ENCODE measurements around the gene TNNI3K.

Gene TNNI3K

GRCh38 chr1:74504125-74504932 is 269.1 kb downstream of the TNNI3K start:
- DNase-seq (ENCODE audit: low read depth): peak; percentile 20

GRCh38 chr1:74504933-74505512 is 269.8 kb downstream of the TNNI3K start:
- no peak for DNase-seq (ENCODE audit: low read depth)

- DNase-seq (ENCODE audit: low read depth): no peak
Measured at GRCh38 chr1:74505928-74506710, 270.9 kb downstream of the TNNI3K start.

- DNase-seq (ENCODE audit: low read depth): no peak
Measured at GRCh38 chr1:74508449-74508848, 273.3 kb downstream of the TNNI3K start.

DNA sequence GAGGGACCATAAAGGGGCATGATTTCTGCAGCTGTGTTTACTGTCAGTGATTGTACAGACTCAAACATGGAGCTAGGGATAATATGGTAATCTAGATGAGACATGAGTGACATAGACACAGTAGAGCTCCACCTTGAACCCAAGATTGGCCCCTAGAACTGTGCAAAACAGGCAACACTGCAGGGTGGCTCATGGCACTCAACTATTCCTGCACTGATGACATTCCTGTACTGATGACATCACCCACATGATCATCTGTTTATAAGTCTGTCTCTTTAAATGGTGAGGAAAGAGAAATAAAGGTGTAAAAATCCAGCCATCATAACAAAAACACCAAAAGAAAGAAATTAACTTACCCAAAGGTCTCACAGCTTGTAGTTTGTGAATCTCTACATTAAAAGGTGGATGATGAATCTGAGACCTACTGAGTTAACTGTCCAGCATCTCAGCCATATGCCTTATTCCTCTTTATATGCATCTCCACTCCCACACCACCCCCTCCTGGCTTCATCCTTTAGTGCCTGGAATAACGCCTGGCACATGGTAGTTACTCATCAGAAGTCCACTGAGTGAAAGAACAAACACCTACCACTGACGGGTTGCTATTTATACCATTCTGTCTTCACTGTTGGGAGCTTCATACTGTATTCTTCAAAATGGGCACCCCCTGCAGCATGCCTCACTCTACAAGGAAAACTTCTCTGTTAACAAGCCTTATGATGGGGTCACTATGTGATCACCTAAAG is 277.2 kb downstream of the TNNI3K start, which contains the start of gene LRRC53:
TSS of gene LRRC53 (minus strand) at position 442 of the 746 bp plus-strand sequence. CDS start 29,262 bp downstream, outside the sequence.
- no peak for DNase-seq (ENCODE audit: low read depth)

GRCh38 chr1:74513411-74514300 is 278.5 kb downstream of the TNNI3K start:
- no peak for DNase-seq (ENCODE audit: low read depth)

GRCh38 chr1:74517599-74518051 is 282.4 kb downstream of the TNNI3K start:
- DNase-seq (ENCODE audit: low read depth): no peak

DNA sequence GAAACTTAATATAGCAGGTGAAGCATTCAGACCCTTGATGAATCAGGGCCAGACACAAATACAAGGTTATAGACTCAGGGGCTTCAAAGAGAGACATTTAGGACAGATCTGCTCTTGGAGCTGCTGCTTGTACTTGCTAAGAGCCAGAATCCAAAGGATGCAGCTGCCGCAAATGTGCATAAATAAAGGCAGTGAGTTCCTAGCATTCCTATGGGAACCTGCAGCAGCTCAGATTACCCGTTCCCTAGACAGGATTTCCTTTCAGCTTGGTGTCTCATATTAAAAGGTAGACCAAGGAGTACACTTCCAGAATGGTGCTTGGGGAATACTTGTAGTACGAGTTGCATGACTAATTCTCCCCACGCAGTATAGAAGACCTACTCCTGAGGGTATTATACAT is 287.0 kb downstream of the TNNI3K start:
- DNase-seq (ENCODE audit: low read depth): no peak

GRCh38 chr1:74523873-74524480 is 288.8 kb downstream of the TNNI3K start:
- DNase-seq (ENCODE audit: low read depth): no peak

DNA sequence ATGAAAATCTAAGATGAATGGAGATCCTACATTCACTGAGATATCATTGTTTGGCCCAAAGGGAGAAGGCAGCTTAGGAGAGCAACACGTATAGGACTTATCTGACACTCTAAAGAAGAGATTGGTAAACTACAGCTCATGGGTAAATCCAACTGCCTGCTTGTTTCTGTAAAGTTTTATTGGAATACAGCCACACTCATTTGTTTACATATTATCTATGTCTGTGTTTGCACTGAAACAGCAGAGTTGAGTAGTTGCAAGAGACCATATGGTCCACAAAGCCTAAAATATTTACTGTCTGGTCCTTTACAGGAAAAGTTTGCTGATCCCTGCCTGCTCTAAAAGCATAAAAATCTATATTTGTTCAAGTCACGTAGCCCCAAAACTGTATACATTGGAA is 291.5 kb downstream of the TNNI3K start:
- DNase-seq (ENCODE audit: low read depth): no peak

- no peak for DNase-seq (ENCODE audit: low read depth)
Measured at GRCh38 chr1:74528123-74528522, 292.9 kb downstream of the TNNI3K start.

- no peak for DNase-seq (ENCODE audit: low read depth)
Measured at GRCh38 chr1:74530892-74531291, 295.7 kb downstream of the TNNI3K start.

DNA sequence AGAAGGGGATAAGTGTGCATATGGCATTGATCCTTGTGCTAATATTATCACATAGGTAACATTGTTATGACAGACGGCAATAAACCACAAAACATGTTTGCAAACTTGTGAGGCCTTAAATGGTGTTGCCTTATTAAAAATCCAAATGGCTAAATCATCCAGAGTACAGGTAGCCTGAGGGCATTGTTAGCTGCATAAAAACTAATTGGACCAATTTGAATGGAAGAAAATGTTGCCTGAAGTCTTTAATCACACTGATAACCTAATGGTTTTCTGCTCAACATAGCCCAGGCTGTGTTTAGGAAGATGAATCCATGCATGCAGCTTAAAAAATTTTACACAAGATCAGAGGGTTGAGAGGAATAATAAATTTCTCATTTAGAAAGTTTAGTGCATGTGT is 296.6 kb downstream of the TNNI3K start:
- DNase-seq (ENCODE audit: low read depth): no peak

GRCh38 chr1:74534241-74534640 is 299.1 kb downstream of the TNNI3K start:
- DNase-seq (ENCODE audit: low read depth): no peak

DNA sequence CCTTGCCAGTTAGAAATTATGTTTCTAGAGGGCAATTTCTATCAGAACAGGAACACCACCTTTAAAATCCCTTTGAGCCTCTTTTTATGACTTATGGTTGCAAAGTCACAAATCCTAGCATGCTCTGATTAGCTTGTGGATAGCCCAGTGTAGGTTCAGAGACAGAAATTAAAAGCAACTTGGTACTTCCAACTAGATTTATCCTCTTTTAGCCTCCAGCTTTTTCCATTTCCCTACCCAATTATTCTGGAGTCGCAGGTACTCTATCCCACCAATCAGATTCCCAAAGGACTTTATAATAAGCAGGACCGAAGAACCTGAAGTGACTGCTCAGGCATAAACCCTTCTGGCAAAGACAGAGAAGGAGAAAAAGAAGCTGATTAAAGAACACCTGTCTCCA is 310.6 kb downstream of the TNNI3K start:
- no peak for DNase-seq (ENCODE audit: low read depth)

DNA sequence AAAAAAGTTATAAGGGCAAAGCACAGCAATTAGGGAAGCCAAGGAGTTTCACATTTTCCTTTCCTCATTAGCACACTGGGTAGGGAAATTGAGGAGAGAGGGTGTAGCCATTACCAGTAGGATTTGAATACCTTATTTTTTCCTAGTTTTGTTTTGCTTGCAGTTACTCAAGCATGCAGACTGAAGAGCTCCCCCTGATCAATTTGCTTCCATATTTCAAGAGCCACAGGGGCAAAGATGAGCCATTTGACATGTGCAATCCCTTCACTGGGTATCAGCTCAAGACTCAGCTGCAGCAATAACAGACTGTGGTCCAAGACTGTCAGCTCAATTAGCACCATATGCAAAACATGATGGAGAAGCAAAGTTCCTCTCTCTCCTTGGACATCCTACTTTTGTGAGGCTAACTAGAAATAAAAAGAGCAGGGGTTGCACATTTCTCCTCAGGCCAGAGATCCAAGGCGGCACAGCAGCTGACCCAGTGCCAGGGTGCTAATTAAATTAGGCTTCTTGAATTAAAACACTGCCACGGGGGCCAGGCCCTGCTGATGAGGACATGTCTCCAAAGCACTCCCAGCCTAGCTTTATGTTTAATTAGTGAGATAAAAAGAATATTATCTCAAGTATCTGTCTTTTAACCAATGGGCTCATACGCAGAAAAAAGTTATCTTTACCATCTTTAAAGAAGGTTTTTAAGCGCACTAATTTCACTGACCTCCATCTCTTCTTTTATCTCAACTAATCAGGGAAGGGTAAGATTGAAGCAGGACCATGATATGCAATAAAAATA is 314.0 kb downstream of the TNNI3K start:
- no peak for DNase-seq (ENCODE audit: low read depth)

GRCh38 chr1:74549932-74550331 is 314.7 kb downstream of the TNNI3K start:
- no peak for DNase-seq (ENCODE audit: low read depth)

DNA sequence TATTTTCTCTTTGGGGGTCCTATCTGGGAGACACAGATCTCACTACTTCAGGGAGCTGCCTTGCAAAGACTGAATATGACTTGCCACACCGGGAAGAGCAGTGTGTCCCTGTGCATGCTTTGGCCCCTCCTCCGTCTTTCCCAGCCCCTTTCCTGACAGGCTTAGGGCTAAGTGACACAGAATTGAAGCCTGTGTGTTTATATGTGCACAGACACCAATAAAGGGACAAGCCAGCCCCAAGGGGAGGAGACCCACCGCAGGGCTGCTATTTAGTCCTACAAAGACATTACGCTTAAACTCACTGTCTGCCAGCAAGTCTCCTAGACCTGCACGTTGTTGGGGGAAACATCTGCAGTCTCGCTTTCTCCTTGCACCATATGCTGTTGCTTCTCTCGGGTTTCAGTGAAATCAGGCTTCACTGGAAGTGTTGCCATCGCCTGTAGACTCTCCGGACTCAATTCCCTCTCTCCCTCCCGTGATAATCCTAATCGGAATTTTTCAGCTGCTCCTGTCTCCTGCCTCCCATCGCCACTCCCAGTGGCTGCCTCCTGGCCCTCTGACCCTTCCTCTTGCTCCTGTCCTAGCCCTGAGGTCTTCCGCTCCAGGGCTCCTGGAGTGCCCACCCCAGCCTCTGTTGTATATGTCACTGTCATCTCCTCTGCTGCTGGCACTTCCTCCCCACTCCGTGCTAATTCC is 335.8 kb downstream of the TNNI3K start:
- no peak for DNase-seq (ENCODE audit: low read depth)

DNA sequence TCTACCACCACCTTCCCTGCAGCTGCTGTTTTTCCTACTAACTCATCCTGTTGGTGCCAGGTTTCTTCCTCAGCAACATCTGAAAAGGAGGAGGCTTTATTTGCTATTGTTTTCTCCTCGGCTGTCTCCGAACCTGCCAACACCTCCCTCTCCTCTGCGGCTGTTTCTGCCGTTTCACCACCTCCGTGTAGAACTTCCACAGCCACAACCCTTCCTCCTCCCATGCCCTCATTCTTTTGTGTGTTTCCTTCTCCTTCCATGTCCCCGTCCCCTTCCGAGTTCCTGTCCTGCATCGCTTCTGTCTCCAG is 336.3 kb downstream of the TNNI3K start:
- no peak for DNase-seq (ENCODE audit: low read depth)
